ENCODE measurements around the gene PCARE.

PCARE gene

DNA sequence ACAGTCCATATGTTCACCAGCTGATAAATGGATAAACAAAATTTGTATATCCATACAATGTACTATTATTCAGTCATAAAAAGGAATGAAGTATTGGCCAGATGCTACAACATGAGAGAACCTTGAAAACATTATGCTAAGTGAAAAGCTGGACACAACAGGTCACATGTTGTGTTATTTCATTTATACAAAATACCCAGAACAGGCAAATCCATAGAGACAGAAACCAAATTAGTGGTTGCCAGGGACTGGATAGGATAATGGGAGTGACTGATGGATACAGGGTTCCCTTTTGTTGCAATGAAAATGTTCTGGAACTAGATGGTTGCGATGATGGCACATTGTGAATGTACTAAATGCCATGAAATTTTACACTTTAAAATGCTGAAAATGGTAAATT is 10.2 kb upstream of the PCARE start:
- H3K4me1 ChIP-seq (ENCODE audit: control insufficient read depth, insufficient read depth, low read length), result no peaks in the 10 kb centered on the region
- H3K4me3 ChIP-seq (ENCODE audit: low read depth, low read length), result no peak overlapping the region
- no peaks in the 10 kb centered on the region for H3K27me3 ChIP-seq (ENCODE audit: control insufficient read depth, insufficient read depth, low read length)
- H3K9me3 ChIP-seq (ENCODE audit: control insufficient read depth, insufficient read depth, low read length), result peaks cover 2% of the 10 kb centered on the region
- H3K36me3 ChIP-seq (ENCODE audit: control insufficient read depth, insufficient read depth, low read length), result no peaks in the 10 kb centered on the region
- no peak overlapping the region for H3K9ac ChIP-seq (ENCODE audit: low read depth, low read length)

- H3K9me3 ChIP-seq (ENCODE audit: control insufficient read depth, insufficient read depth, low read length), result peaks cover 2% of the 10 kb centered on the region
- H3K4me1 ChIP-seq (ENCODE audit: control insufficient read depth, insufficient read depth, low read length), result no peaks in the 10 kb centered on the region
- H3K4me3 ChIP-seq (ENCODE audit: low read depth, low read length), result no peak overlapping the region
- no peaks in the 10 kb centered on the region for H3K27me3 ChIP-seq (ENCODE audit: control insufficient read depth, insufficient read depth, low read length)
- H3K36me3 ChIP-seq (ENCODE audit: control insufficient read depth, insufficient read depth, low read length), result no peaks in the 10 kb centered on the region
- no peak overlapping the region for H3K9ac ChIP-seq (ENCODE audit: low read depth, low read length)
Observed at GRCh38 chr2:29082804-29083495, 8.6 kb upstream of the PCARE start.

DNA sequence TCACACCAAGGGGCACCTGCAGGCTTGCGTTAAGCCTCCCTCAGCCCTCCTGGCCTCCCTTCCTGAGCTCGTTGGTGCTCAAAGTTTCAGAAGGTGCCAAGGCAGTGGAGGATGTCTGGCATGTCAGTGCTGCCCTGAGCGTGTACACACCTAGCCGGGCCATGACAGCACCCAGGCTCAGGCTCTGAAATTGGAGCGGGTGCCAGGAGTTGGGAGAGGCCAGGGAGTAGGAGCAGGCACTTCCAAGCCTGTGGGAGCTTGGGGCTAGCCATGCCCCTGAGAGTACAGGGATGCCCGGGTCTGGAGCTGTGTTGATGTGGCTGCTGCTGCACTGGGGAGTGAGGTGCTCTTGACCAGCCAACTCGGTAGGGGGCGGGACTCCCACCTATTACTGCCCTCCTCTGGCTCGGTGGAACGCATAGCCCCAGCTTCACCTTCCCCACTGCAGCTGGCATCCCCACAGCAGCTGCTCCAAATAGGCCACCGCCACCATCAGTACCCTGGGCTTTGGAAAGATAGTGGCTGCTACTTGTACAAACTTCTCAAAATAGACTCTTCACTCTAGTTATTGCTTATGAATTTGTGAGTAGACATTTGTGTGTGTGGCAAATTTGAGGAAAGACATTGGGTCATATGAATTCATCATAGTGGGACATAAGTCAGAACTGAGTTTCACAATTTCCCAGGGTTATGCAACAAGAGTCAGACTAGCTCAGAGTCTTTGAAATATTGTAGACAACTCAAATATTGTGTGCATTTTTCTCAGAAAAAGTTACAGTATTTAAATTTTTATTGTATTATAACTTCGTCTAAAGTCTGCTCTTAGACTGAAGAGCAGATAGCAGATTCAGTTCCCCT is 6.8 kb upstream of the PCARE start:
- no peaks in the 10 kb centered on the region for H3K27me3 ChIP-seq (ENCODE audit: control insufficient read depth, insufficient read depth, low read length)
- H3K9me3 ChIP-seq (ENCODE audit: control insufficient read depth, insufficient read depth, low read length), result peaks cover 2% of the 10 kb centered on the region
- no peaks in the 10 kb centered on the region for H3K4me1 ChIP-seq (ENCODE audit: control insufficient read depth, insufficient read depth, low read length)
- no peak overlapping the region for H3K9ac ChIP-seq (ENCODE audit: low read depth, low read length)
- H3K4me3 ChIP-seq (ENCODE audit: low read depth, low read length), result no peak overlapping the region
- H3K36me3 ChIP-seq (ENCODE audit: control insufficient read depth, insufficient read depth, low read length), result no peaks in the 10 kb centered on the region

- no peak overlapping the region for H3K4me3 ChIP-seq (ENCODE audit: low read depth, low read length)
- H3K9me3 ChIP-seq (ENCODE audit: control insufficient read depth, insufficient read depth, low read length), result peaks cover 2% of the 10 kb centered on the region
- H3K9ac ChIP-seq (ENCODE audit: low read depth, low read length), result no peak overlapping the region
- H3K36me3 ChIP-seq (ENCODE audit: control insufficient read depth, insufficient read depth, low read length), result no peaks in the 10 kb centered on the region
- H3K4me1 ChIP-seq (ENCODE audit: control insufficient read depth, insufficient read depth, low read length), result no peaks in the 10 kb centered on the region
- no peaks in the 10 kb centered on the region for H3K27me3 ChIP-seq (ENCODE audit: control insufficient read depth, insufficient read depth, low read length)
Observed at GRCh38 chr2:29079887-29080286, 5.6 kb upstream of the PCARE start.

DNA sequence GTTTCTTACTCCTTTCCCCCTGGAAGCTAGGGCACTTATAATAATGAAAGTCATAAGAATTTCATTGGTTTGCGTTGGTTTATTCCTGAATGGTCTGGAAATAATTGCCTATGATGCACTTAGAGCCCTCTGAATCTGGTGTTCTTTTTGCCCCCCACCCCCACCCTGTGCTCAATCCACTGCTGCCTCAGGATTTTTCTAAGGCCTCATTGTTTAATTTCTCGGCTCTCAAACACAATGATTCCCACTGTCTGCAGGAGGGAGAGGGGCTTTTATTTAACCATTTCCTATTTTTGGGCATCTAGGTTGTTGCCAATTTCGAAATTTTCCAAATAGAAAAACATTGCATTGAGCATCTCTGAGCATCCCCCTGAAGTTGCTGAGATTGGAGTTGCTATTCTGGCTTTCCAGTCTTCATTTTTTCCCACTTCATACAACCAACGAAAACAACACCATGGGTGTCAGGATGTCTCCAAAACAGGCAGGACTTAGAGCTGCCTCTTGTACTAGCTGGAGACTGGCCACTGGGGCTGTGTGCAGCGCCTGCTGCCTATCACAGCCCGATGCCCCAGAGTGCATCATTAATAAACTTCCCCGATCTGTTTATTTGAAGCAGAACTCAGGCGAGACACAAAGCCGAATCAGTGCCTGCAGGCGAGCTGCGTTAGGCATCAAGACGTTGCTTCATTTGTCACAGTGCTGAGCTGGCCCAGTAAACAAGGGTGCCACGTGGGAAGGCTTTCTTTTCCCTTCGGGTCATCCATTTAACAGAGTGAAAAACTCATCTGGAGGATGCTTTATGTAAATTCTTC is 1.8 kb upstream of the PCARE start:
- Histone ChIP-seq H3K9ac (ENCODE audit: low read depth, low read length) (no peak overlapping the region), H3K27me3 (ENCODE audit: control insufficient read depth, insufficient read depth, low read length) (no peaks in the 10 kb centered on the region), H3K4me3 (ENCODE audit: low read depth, low read length) (no peak overlapping the region)

DNA sequence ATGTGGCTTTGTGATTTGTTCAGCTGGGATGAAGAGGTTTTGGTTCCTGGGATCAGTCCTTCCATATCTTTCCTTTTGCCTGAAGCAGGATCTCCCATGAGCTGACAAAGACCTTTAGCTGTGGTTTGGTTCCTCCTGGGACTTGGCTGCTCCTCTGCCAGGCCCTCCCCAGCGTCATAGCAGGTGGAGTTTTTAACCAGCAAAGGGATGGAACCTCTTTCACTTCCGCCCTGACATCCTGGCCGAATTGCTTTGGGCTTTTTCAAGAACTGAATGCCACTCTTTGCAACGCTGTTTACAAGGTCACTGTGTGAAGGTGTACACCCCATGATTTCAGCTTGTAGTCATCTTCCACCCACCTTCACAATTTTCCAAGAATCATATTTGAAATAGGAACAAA is 390 bp downstream of the PCARE start:
- H3K4me1 ChIP-seq (ENCODE audit: control insufficient read depth, insufficient read depth, low read length), result no peaks in the 10 kb centered on the region
- H3K9ac ChIP-seq (ENCODE audit: low read depth, low read length), result no peak overlapping the region
- no peaks in the 10 kb centered on the region for H3K9me3 ChIP-seq (ENCODE audit: control insufficient read depth, insufficient read depth, low read length)
- no peaks in the 10 kb centered on the region for H3K27me3 ChIP-seq (ENCODE audit: control insufficient read depth, insufficient read depth, low read length)
- H3K4me3 ChIP-seq (ENCODE audit: low read depth, low read length), result no peak overlapping the region
- no peaks in the 10 kb centered on the region for H3K36me3 ChIP-seq (ENCODE audit: control insufficient read depth, insufficient read depth, low read length)

More for the DNA sequence above, 1.8 kb upstream of the PCARE start:
- no peaks in the 10 kb centered on the region for H3K4me1 ChIP-seq (ENCODE audit: control insufficient read depth, insufficient read depth, low read length)
- peaks cover 2% of the 10 kb centered on the region for H3K9me3 ChIP-seq (ENCODE audit: control insufficient read depth, insufficient read depth, low read length)
- H3K36me3 ChIP-seq (ENCODE audit: control insufficient read depth, insufficient read depth, low read length), result no peaks in the 10 kb centered on the region

DNA sequence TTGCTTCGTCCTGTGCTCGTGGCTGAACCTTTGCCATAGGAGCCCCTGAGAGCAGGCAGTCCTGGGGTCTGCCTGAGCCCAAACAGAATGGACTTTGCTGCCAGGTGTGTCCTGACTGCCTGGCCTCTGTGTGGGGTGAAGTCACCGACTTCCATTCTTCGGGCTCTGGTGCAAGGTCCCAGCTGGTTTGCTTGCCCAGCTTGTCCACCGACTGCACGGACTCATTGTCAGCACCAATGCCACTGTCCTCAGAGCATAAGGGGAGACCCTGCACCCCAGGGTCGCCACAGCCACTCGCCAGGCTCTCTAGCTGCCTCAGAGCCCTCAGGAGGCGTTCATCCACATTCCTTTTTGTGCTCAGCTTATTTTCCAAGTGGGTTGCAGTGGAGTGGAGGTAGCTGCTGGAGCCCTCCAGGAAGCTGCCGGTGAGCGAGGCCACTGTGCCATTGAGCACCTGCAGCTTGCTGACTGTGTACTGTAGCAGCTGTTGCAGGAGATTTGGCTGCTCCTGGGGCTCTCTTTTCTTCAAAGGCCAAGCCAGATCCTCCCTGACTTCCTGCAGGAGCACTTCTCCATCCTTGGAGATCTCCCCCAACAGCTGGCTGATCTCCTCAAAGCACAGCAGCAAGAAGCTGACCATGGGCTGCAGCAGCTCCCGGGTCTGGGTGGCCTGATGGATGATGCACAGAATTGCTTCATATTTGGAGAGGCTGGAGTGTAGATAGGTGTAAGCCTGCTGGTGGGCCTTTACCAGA is 1.2 kb downstream of the PCARE start:
- H3K4me3 ChIP-seq (ENCODE audit: low read depth, low read length), result no peak overlapping the region
- H3K36me3 ChIP-seq (ENCODE audit: control insufficient read depth, insufficient read depth, low read length), result no peaks in the 10 kb centered on the region
- H3K9ac ChIP-seq (ENCODE audit: low read depth, low read length), result no peak overlapping the region
- H3K4me1 ChIP-seq (ENCODE audit: control insufficient read depth, insufficient read depth, low read length), result no peaks in the 10 kb centered on the region
- H3K9me3 ChIP-seq (ENCODE audit: control insufficient read depth, insufficient read depth, low read length), result no peaks in the 10 kb centered on the region
- H3K27me3 ChIP-seq (ENCODE audit: control insufficient read depth, insufficient read depth, low read length), result no peaks in the 10 kb centered on the region

GRCh38 chr2:29072251-29072650 is 2.1 kb downstream of the PCARE start:
- no peak overlapping the region for H3K9ac ChIP-seq (ENCODE audit: low read depth, low read length)
- H3K9me3 ChIP-seq (ENCODE audit: control insufficient read depth, insufficient read depth, low read length), result no peaks in the 10 kb centered on the region
- H3K4me3 ChIP-seq (ENCODE audit: low read depth, low read length), result no peak overlapping the region
- H3K27me3 ChIP-seq (ENCODE audit: control insufficient read depth, insufficient read depth, low read length), result no peaks in the 10 kb centered on the region
- no peaks in the 10 kb centered on the region for H3K36me3 ChIP-seq (ENCODE audit: control insufficient read depth, insufficient read depth, low read length)
- H3K4me1 ChIP-seq (ENCODE audit: control insufficient read depth, insufficient read depth, low read length), result no peaks in the 10 kb centered on the region

GRCh38 chr2:29071032-29071975 is 3.0 kb downstream of the PCARE start:
- H3K27me3 ChIP-seq (ENCODE audit: control insufficient read depth, insufficient read depth, low read length), result no peaks in the 10 kb centered on the region
- no peak overlapping the region for H3K9ac ChIP-seq (ENCODE audit: low read depth, low read length)
- H3K36me3 ChIP-seq (ENCODE audit: control insufficient read depth, insufficient read depth, low read length), result no peaks in the 10 kb centered on the region
- H3K4me1 ChIP-seq (ENCODE audit: control insufficient read depth, insufficient read depth, low read length), result no peaks in the 10 kb centered on the region
- H3K9me3 ChIP-seq (ENCODE audit: control insufficient read depth, insufficient read depth, low read length), result no peaks in the 10 kb centered on the region
- H3K4me3 ChIP-seq (ENCODE audit: low read depth, low read length), result no peak overlapping the region

DNA sequence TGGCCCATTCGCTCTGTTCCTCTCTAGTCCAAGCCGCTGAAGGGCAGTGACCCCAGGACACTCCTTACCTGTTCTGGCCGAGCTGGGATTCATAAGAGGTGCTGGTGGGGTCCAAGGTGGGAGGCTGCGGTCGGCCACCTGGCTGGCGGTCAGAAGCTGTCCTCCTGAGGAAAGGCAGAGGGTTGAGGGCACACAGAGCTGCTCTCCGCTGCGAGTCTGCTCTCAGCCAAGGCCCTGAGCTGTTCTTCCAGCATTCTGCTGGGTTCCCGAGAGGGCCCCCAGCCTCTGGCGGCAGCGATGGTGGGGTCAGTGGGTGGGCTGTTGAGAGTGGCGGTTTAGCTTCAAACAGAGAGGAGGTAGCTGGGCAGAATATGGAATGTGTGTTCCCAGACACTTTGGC is 3.8 kb downstream of the PCARE start:
- Histone ChIP-seq H3K4me3 (ENCODE audit: low read depth, low read length) (no peak overlapping the region), H3K36me3 (ENCODE audit: control insufficient read depth, insufficient read depth, low read length) (no peaks in the 10 kb centered on the region), H3K9ac (ENCODE audit: low read depth, low read length) (no peak overlapping the region), H3K9me3 (ENCODE audit: control insufficient read depth, insufficient read depth, low read length) (no peaks in the 10 kb centered on the region), H3K27me3 (ENCODE audit: control insufficient read depth, insufficient read depth, low read length) (no peaks in the 10 kb centered on the region), H3K4me1 (ENCODE audit: control insufficient read depth, insufficient read depth, low read length) (no peaks in the 10 kb centered on the region)

Measured in iPS-15b (cell line).